CD4-positive, alpha-beta T cell (primary cell): Measurements from ENCODE around the gene PTPRN2. TPM values are rescaled to one million over a fixed set of nuclear protein-coding genes. Genes with fewer than 3 reads are reported as not detected.

Source experiments
- ATAC-seq: fragments of 200-7000 bp; cut with Tn5 transposase; one replicate; pipeline ENCODE4 v1.10.0; 2022; ENCODE audit warnings: mild to moderate bottlenecking; ENCODE audit not compliant: poor library complexity
- CTCF ChIA-PET: fragments of 350-600 bp; sonication (Branson Sonifier 250); formaldehyde crosslinking; loops from one replicate; lab custom pipeline; 2021; ENCODE audit warnings: antibody characterized with exemption, inconsistent platforms; lab: Charles Lee
- POLR2A ChIA-PET: fragments of 350-600 bp; sonication (Branson Sonifier 250); formaldehyde crosslinking; loops from one replicate; lab custom pipeline; 2021; ENCODE audit warnings: antibody characterized with exemption, inconsistent platforms; lab: Charles Lee
- DNase-seq, 14 experiments: peaks; one replicate each; pipeline ENCODE4 v3.0.0-alpha.2; 2013 to 2020; ENCODE audit warnings: mixed read lengths in 2 of 14
- H3K27ac ChIP-seq, 2 donors: one replicate each; pipeline versions ENCODE4 v1.5.1 to v1.7.0; 2013; ENCODE audit warnings: low read length in 2 of 2, low read depth in 1 of 2, mild to moderate bottlenecking in 1 of 2
- H3K27me3 ChIP-seq, 2 experiments: 1 replicate in 1 of 2; 2 replicates in 1 of 2; pipeline versions ENCODE4 v1.6.1 to v1.7.0; 2013; ENCODE audit warnings: low read length in 2 of 2, control low read depth in 1 of 2, mild to moderate bottlenecking in 1 of 2, moderate library complexity in 1 of 2; ENCODE audit not compliant: insufficient read depth in 2 of 2, control insufficient read depth in 1 of 2
- H3K36me3 ChIP-seq: one replicate; pipeline ENCODE4 v1.6.1; 2013; ENCODE audit warnings: low read length, control low read depth; ENCODE audit not compliant: insufficient read depth
- H3K4me1 ChIP-seq: one replicate; pipeline ENCODE4 v1.6.1; 2013; ENCODE audit warnings: low read length, control low read depth; ENCODE audit not compliant: insufficient read depth
- H3K4me3 ChIP-seq: one replicate; pipeline ENCODE4 v1.5.1; 2013; ENCODE audit warnings: mild to moderate bottlenecking, low read length, moderate library complexity
- H3K9me3 ChIP-seq, 2 experiments: 1 replicate in 1 of 2; 2 replicates in 1 of 2; pipeline versions ENCODE4 v1.6.1 to v1.7.0; 2013; ENCODE audit warnings: low read length in 2 of 2, mild to moderate bottlenecking in 2 of 2, control low read depth in 1 of 2, moderate library complexity in 1 of 2; ENCODE audit not compliant: control insufficient read depth in 1 of 2, insufficient read depth in 1 of 2
- H3K27ac Mint-ChIP-seq: one replicate; pipeline ENCODE4 v1.8.0; 2020; ENCODE audit warnings: mixed read lengths
- H3K27me3 Mint-ChIP-seq: one replicate; pipeline ENCODE4 v1.8.0; 2021; ENCODE audit warnings: mixed read lengths
- H3K36me3 Mint-ChIP-seq: one replicate; pipeline ENCODE4 v1.8.0; 2021; ENCODE audit warnings: low read depth, mixed read lengths
- H3K4me1 Mint-ChIP-seq: one replicate; pipeline ENCODE4 v1.8.0; 2021; ENCODE audit warnings: low read depth, mixed read lengths
- H3K4me3 Mint-ChIP-seq: one replicate; pipeline ENCODE4 v1.8.0; 2020; ENCODE audit warnings: mild to moderate bottlenecking, mixed read lengths
- H3K9me3 Mint-ChIP-seq: one replicate; pipeline ENCODE4 v1.8.0; 2020; ENCODE audit warnings: mixed read lengths
- CTCF ChIP-seq: fragments of 200-600 bp; IDR thresholded peaks from one replicate; pipeline ENCODE4 v1.8.0; 2022; ENCODE audit warnings: antibody characterized with exemption, mild to moderate bottlenecking
- intact Hi-C, 2 experiments: fragments of 100-400 bp; cut with DNase I in 1 of 2; cut with micrococcal nuclease in 1 of 2; formaldehyde crosslinking; loops; one replicate each; pipeline versions ENCODE4 v1.15.1 to v1.9.0; 2023 to 2025; cut with DNase I, micrococcal nuclease
- total RNA-seq, 174 experiments: library from RNA in 2 of 174; stranded (reverse) in 2 of 174; gene quantifications; one replicate each; pipeline ENCODE4 v1.2.3 and lab custom pipeline; 2021 to 2026

Gene PTPRN2
- total RNA-seq, 2 experiments from 2014 or later = 0.34 to 0.44 TPM

- Mint-ChIP-seq H3K36me3 (no peaks in the 10 kb centered on the region), H3K27me3 (no peaks in the 10 kb centered on the region), H3K9me3 (no peaks in the 10 kb centered on the region), H3K4me3 (no peak overlapping the region), H3K4me1 (no peaks in the 10 kb centered on the region), H3K27ac (no peak overlapping the region)
- no peak for DNase-seq
- ATAC-seq = no peak
- no peaks in the 10 kb centered on the region for H3K9me3 ChIP-seq
- intact Hi-C loops = loop anchor here in 1 of 2 experiments (10.0 kb wide), 1 partner anchor 127 kb away; no protein-coding TSS in a partner anchor
- H3K36me3 ChIP-seq = no peaks in the 10 kb centered on the region
- no peak for TF ChIP-seq CTCF
- H3K4me3 ChIP-seq = no peak overlapping the region
- no peaks in the 10 kb centered on the region for H3K27me3 ChIP-seq
- ChIA-PET POLR2A (no interaction called here), CTCF (no interaction called here)
- no peaks in the 10 kb centered on the region for H3K4me1 ChIP-seq
- no peak overlapping the region for H3K27ac ChIP-seq
Observed at GRCh38 chr7:157561816-157562410, 1025.7 kb downstream of the PTPRN2 start.

- Histone ChIP-seq H3K4me1 (no peaks in the 10 kb centered on the region), H3K36me3 (no peaks in the 10 kb centered on the region), H3K27me3 (no peaks in the 10 kb centered on the region), H3K27ac (no peak overlapping the region), H3K9me3 (no peaks in the 10 kb centered on the region), H3K4me3 (no peak overlapping the region)
- intact Hi-C loops = loop anchor here in 1 of 2 experiments (10.0 kb wide), 1 partner anchor 127 kb away; no protein-coding TSS in a partner anchor
- H3K4me3 Mint-ChIP-seq = no peak overlapping the region
- H3K27me3 Mint-ChIP-seq = no peaks in the 10 kb centered on the region
- ATAC-seq = no peak
- no peaks in the 10 kb centered on the region for H3K9me3 Mint-ChIP-seq
- no peak for DNase-seq
- TF ChIP-seq CTCF = no peak
- H3K4me1 Mint-ChIP-seq = no peaks in the 10 kb centered on the region
- ChIA-PET POLR2A (no interaction called here), CTCF (no interaction called here)
- H3K27ac Mint-ChIP-seq = no peak overlapping the region
- no peaks in the 10 kb centered on the region for H3K36me3 Mint-ChIP-seq
Observed at GRCh38 chr7:157561523-157561785, 1026.2 kb downstream of the PTPRN2 start.

- Histone ChIP-seq H3K4me3 (no peak overlapping the region), H3K36me3 (no peaks in the 10 kb centered on the region), H3K27ac (no peak overlapping the region), H3K4me1 (no peaks in the 10 kb centered on the region), H3K9me3 (no peaks in the 10 kb centered on the region), H3K27me3 (no peaks in the 10 kb centered on the region)
- Mint-ChIP-seq H3K27ac (no peak overlapping the region), H3K36me3 (no peaks in the 10 kb centered on the region), H3K9me3 (no peaks in the 10 kb centered on the region), H3K27me3 (no peaks in the 10 kb centered on the region), H3K4me3 (no peak overlapping the region), H3K4me1 (no peaks in the 10 kb centered on the region)
- CTCF ChIA-PET = no interaction called here
- POLR2A ChIA-PET = no interaction called here
- intact Hi-C loops = loop anchor here in 1 of 2 experiments (10.0 kb wide), 1 partner anchor 126 kb away; no protein-coding TSS in a partner anchor
- ATAC-seq = no peak
- TF ChIP-seq CTCF = no peak
- DNase-seq = no peak
Observed at GRCh38 chr7:157560710-157561522, 1026.7 kb downstream of the PTPRN2 start.
